Measurements from ENCODE around the gene ATP8B2.
"Not testable (repeated sequence)": the region's sequence is repeated elsewhere in the genome, so short reads cannot be mapped to it uniquely, and the experiment has no call there.

The ATP8B2 gene

GRCh38 chr1:154324669-154325582, at the start of gene ATP8B2:
ATP8B2 (plus strand) TSS chr1:154325525; CDS start chr1:154328142, 2,617 bp downstream.
- peak; percentile 85 to 88 for DNase-seq

- peak; percentile 29 to 37 for DNase-seq
Measured at GRCh38 chr1:154276797-154277196, 48.5 kb upstream of the ATP8B2 start.

GRCh38 chr1:154287591-154287990, 37.7 kb upstream of the ATP8B2 start:
- not testable (repeated sequence) for DNase-seq

GRCh38 chr1:154288661-154289060, 36.7 kb upstream of the ATP8B2 start:
- no peak for DNase-seq

- DNase-seq: no peak
Measured at GRCh38 chr1:154290921-154291320, 34.4 kb upstream of the ATP8B2 start.

GRCh38 chr1:154295408-154296235, 29.7 kb upstream of the ATP8B2 start:
- DNase-seq: peak in 1 of 2 donors; percentile 15

- no peak for DNase-seq
Measured at GRCh38 chr1:154301582-154301981, 23.7 kb upstream of the ATP8B2 start.

- DNase-seq: no peak
Measured at GRCh38 chr1:154304664-154305337, 20.5 kb upstream of the ATP8B2 start.

- no peak for DNase-seq
Measured at GRCh38 chr1:154306151-154306550, 19.2 kb upstream of the ATP8B2 start.

GRCh38 chr1:154307670-154308270, 17.6 kb upstream of the ATP8B2 start:
- peak in 1 of 2 donors; percentile 13 for DNase-seq

GRCh38 chr1:154309136-154309535, 16.2 kb upstream of the ATP8B2 start:
- not testable (repeated sequence) for DNase-seq

- not testable (repeated sequence) for DNase-seq
Measured at GRCh38 chr1:154312229-154313065, 12.9 kb upstream of the ATP8B2 start.

GRCh38 chr1:154313066-154313356, 12.3 kb upstream of the ATP8B2 start:
- no peak for DNase-seq

- DNase-seq: not testable (repeated sequence)
Measured at GRCh38 chr1:154314226-154314625, 11.1 kb upstream of the ATP8B2 start.

GRCh38 chr1:154316704-154317103, 8.6 kb upstream of the ATP8B2 start:
- no peak for DNase-seq

- DNase-seq: no peak
Measured at GRCh38 chr1:154318386-154318785, 6.9 kb upstream of the ATP8B2 start.

- no peak for DNase-seq
Measured at GRCh38 chr1:154320882-154321608, 4.3 kb upstream of the ATP8B2 start, which contains the start of gene AQP10. AQP10 (plus strand) TSS chr1:154321093; CDS start chr1:154321156, 63 bp downstream.

- not testable (repeated sequence) for DNase-seq
Measured at GRCh38 chr1:154321609-154321934, 3.8 kb upstream of the ATP8B2 start.

- DNase-seq: no peak
Measured at GRCh38 chr1:154323493-154323892, 1.8 kb upstream of the ATP8B2 start.

GRCh38 chr1:154324241-154324640, 1.1 kb upstream of the ATP8B2 start:
- DNase-seq: no peak

Data from CD4-positive, alpha-beta T cell treated with Interleukin-4 for 1 hour (primary cell).